CD4-positive, alpha-beta T cell treated with Interleukin-6 for 4 hours (primary cell): ENCODE data around the gene COG2.
"Not testable (repeated sequence)": the region's sequence is repeated elsewhere in the genome, so short reads cannot be mapped to it uniquely, and the experiment has no call there.

ENCODE experiments used
- DNase-seq: peaks from one replicate; pipeline ENCODE4 v3.0.0-alpha.2; 2020; ENCODE audit warnings: mixed read lengths

Gene COG2

GRCh38 chr1:230703679-230704385 lies 61.6 kb downstream of the COG2 start:
- no peak for DNase-seq

GRCh38 chr1:230704830-230705229 lies 62.5 kb downstream of the COG2 start:
- no peak for DNase-seq

- no peak for DNase-seq
Measured at GRCh38 chr1:230705289-230706019, 63.2 kb downstream of the COG2 start.

- DNase-seq = no peak
Measured at GRCh38 chr1:230706020-230706699, 63.9 kb downstream of the COG2 start.

GRCh38 chr1:230706887-230707731 lies 64.8 kb downstream of the COG2 start:
- no peak for DNase-seq

GRCh38 chr1:230707732-230708630 lies 65.7 kb downstream of the COG2 start:
- DNase-seq = no peak

GRCh38 chr1:230708631-230709580 lies 66.6 kb downstream of the COG2 start:
- no peak for DNase-seq

GRCh38 chr1:230709619-230710542 lies 67.6 kb downstream of the COG2 start:
- no peak for DNase-seq

GRCh38 chr1:230710543-230710904 lies 68.2 kb downstream of the COG2 start:
- DNase-seq = no peak

- DNase-seq = no peak
Measured at GRCh38 chr1:230711245-230711644, 69.0 kb downstream of the COG2 start.

GRCh38 chr1:230712470-230712942 lies 70.2 kb downstream of the COG2 start:
- no peak for DNase-seq

GRCh38 chr1:230713138-230713537 lies 70.9 kb downstream of the COG2 start:
- no peak for DNase-seq

GRCh38 chr1:230713547-230713914 lies 71.2 kb downstream of the COG2 start:
- DNase-seq = no peak

- DNase-seq = no peak
Measured at GRCh38 chr1:230713915-230714764, 71.9 kb downstream of the COG2 start, which contains the start of gene AGT. Gene AGT, minus strand, starts transcription at chr1:230714122. Its CDS starts 3,299 bp downstream, at chr1:230710823.

- DNase-seq = no peak
Measured at GRCh38 chr1:230715510-230715909, 73.2 kb downstream of the COG2 start.

- DNase-seq = not testable (repeated sequence)
Measured at GRCh38 chr1:230716453-230716852, 74.2 kb downstream of the COG2 start.

GRCh38 chr1:230717251-230717650 lies 75.0 kb downstream of the COG2 start:
- DNase-seq = no peak

GRCh38 chr1:230721849-230722522 lies 79.7 kb downstream of the COG2 start:
- DNase-seq = not testable (repeated sequence)
